GM19238 (cell line): Measurements from ENCODE around the gene ZNF683.
"Not testable (repeated sequence)": the region's sequence is repeated elsewhere in the genome, so short reads cannot be mapped to it uniquely, and the experiment has no call there.

Source experiments
- DNase-seq: peaks from one replicate; pipeline ENCODE4 v3.0.0; 2011; ENCODE audit warnings: low spot score; ENCODE audit not compliant: insufficient read length

The ZNF683 gene

DNA sequence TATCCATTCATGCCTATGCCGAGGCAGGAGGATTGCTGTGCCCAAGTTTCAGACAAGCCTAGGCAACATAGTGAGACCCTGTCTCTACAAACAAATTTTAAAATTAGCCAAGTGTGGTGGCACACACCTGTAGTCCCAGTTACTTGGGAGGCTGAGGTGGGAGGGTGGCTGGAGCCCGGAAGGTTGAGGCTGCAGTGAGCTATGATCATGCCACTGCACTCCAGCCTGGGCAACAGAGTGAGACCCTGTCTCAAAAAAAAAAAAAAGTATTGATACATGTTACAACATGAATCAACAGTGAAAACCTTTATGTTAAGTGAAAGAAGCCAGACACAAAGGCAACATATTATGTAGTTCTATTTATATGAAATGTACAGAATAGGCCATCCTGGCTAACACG, 12.5 kb upstream of the ZNF683 start:
- not testable (repeated sequence) for DNase-seq

DNA sequence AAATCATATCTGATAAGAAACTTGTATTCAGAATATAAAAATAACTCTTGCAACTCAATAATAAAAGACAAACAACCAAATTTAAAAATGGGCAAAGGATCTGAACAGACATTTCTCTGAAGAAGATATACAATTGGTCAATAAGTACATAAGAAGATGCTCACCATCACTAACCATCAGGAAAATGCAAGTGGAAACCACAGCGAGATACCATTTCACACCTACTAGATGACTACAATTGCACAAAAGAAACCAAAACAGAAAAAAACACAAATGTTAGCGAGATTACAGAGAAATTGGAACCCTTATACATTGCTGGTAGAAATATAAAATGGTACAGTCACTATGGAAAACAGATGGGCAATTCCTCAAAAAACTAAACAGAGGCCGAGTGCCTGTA, 11.5 kb upstream of the ZNF683 start:
- no peak for DNase-seq

DNA sequence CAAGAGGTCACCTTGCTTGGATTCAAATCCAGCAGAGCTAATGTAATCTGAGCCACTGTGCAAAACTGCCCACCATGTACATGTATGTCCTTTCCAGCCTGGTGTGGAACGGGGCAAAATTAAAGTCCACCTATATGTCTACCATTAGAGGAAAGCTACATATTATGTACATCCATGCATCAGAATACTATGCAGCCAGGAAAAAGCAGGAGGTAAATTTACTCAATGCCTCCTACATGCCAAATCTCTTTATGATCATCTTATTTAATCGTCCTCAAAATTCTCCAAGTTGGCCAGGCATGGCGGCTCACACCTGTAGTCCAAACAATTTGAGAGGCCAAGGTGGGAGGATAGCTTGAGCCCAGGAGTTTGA, 6.3 kb upstream of the ZNF683 start:
- DNase-seq, result no peak

DNA sequence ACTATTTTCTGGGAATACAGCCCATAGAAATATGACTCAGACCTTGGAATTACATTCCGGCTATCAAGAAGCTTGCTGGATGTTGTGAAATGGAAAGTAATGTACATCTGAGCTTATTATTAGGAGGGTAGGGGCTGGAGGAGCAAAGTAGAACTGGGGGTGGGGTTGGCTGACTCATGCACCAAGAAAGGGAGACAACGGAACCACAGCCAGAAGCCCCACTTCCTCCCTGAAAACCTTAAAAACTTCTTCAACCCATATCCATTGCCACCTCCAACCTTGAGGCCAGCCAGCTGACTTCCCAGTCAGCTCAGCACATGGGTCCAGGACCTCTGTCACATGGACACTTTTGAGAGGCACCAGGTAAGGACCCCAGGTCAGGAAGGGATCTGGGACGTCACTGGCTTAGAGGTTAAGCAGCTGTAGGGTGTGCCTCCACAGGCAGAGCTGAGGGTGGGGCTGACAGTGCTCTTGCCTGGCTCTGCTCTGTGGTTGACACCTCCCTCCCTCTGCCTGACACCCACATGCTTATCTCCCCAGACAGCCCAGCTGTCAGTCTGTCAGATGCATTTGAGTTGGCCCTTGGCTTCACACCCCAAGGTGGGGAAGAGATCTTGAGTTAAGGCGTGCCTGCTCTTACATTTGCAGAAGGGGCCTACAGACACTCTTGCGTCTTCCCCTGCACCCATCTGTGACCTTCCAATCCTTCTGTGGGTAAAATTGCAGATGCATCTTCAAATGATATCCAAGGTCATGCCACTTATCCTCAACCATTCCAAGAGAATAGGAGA, 5.7 kb upstream of the ZNF683 start:
- DNase-seq, result peak; percentile 46

DNA sequence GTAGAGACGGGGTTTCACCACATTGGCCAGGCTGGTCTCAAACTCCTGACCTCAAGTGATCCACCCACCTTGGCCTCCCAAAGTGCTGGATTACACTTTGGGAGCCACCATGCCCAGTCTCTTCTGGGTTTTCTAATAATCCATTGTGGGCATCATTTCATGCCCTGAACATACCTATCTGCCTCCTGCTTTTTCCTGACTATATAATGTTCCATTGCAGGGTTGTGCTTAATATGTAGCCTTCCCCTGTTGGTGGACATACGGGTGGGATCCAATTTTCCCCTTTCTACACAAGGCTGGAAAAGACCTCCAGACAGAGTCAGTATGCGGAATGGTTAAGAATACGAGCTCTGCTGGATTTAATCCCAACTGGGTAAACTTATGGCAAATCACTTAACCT, 3.5 kb upstream of the ZNF683 start:
- DNase-seq, result no peak

DNA sequence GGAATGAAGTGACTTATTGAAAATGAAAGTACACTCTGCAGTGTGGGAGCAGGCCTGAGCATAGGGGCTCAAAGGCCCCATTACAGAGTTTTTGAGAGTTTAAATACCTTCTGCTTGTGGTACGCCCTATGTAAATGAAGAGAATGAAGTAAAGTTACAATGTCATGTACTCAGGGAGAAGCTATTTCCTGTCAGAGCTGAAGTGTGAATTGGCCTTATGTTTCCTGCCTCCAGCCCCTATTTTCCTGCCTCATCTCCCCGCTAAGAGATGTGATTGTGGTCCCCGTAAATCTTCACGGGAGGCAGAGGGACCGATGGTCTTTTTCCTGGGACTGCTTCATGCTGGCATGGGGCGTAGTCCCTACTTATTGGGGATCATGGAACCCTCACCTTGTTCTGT, 2.5 kb upstream of the ZNF683 start:
- no peak for DNase-seq

DNA sequence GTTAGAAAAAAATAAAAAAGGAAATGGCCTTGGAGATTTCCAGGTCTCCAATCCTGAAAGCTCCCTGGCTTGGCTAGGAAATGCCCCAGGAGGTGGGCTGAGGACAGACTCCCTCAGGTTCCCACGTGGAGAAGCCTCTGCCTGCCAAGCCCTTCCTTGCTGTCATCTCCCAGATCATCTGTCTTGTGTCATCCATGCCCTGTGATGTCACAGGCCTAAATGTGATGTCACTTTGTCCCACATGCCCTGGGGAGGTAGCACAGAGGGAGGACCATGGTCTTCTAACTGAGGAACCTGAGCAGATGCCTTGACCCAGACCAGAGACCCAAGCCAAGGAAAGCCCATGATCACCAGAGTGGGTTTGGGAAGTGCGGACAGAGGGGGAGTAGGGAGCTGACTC, 1.8 kb upstream of the ZNF683 start:
- not testable (repeated sequence) for DNase-seq

DNA sequence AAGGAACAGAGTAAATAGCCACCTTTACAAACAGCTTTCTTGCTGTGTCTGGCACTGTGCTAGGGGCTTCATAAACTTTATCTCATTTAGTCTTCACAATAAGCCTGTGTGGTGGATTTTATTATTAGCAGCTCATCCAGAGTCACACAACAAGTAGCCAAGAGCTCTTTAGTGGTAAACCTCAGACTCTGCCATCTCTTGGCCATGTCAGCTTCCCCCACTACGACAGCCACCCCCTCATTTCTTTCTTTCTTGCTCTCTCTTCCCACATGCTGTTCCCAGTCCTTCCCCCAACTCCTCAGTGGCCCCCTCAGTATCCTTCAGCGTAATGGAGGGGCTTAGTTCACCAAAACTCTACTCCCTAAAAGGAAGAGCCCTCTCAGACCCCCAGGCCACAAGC, 1.2 kb upstream of the ZNF683 start:
- no peak for DNase-seq

DNA sequence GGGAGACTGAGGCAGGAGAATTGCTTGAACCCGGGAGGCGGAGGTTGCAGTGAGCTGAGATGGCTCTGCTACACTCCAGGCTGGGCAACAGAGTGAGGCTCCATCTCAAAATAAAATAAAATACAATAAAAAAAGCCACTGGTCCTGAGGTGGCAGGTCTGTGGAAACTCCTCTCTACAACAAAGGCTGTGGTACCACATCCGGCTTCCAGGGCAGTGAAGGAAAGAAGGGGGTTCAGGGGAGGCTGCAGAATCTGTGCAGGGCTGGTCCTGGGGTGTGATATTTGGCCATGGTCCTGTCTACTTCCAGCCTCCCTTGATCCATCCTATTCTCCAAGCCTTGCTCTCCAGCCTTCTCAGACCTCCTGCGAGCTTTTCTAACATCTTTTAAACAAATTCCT, 731 bp upstream of the ZNF683 start:
- DNase-seq, result no peak

DNA sequence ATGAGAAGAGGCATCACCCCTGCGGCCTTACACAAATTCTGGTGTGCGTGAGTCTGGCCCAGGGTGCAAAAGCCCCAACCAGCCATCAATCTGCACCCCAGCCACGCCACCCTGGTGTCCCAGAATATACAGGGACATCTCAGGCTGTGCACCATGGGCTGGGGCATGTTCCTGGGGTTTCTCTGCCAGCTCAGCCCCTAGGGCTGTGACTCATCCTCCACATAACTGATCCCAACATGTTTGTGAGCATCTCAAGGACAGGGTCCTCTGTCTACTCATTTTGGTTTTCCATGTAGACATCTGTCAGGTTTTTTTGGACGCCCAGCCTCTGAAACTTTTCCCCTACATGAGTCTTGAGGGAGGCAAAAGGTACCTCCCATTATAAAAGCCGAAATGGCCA, 511 bp downstream of the ZNF683 start:
- DNase-seq, result no peak

DNA sequence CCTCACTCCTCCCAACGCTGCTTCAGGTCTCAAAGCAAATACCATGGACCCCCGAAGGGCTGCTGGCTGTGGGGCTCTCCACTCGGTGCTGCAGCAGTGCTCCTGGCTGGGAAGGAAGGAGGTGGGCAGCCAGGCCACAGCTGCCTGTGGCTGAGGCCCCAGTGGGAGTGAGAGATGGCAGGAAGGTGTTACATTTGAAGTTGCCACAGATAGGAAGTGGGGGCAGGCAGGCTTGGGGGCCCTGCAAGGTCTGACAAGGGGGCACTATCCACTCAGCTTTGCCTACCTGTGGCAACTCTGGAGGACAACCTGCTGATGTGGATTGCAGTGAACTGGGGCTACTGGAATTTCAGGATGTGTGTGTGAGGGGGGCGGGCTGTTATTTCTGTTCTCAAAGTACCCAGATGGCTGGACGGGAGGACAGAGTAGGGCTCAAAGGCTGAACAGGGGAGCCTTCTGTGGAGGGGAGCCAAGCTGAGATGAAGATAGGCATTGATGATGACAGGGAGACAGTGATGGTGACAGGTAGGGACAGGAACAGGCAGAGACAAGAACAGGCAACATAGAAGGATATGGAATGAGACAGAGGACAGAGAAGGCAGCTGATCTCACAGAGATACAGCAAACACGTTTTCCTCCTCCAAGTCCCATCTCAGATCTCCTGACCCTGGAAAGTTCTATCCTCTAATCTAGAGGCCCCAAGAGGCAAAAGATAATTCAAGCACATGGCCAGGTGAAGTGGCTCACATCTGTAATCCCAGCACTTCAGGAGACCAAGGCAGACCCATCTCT, 1.8 kb downstream of the ZNF683 start:
- no peak for DNase-seq

DNA sequence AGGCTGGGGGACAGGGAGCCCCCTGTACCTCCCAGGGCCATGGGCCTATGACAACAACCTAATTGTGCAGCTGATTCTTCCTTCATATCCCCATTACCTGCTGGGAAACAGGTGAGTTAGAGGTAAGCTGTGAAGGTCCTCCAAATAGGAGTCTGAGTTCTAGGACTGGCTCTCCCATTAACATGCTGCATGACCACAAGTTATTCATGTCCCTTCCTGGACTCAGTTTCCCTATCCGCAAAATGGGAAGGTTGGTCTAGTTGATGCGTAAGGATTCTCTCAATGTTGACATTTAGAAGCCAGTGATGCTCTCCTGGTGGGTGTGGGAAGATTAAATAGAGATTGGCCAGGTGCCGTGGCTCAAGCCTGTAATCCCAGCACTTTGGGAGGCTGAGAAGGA, 4.1 kb downstream of the ZNF683 start:
- DNase-seq, result no peak

DNA sequence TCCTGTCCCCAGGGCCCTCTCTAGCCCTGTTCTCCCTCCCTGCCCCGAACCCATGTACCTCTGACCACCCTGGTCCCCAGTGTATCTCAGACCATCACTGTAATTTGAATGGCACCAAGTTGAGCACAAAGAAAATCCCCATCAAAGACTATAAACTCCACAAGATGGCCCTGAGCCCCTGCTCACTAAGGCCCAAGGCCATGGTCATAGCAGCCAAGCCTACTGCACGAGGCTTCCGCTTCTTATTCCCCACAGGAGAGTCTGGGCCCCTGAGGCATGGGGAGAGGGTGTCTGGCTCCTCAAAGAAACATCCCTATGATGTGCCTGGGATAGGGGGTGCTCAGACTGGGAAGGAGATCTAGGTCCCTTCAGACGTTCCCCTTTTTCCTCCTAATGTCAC, 4.5 kb downstream of the ZNF683 start:
- no peak for DNase-seq

DNA sequence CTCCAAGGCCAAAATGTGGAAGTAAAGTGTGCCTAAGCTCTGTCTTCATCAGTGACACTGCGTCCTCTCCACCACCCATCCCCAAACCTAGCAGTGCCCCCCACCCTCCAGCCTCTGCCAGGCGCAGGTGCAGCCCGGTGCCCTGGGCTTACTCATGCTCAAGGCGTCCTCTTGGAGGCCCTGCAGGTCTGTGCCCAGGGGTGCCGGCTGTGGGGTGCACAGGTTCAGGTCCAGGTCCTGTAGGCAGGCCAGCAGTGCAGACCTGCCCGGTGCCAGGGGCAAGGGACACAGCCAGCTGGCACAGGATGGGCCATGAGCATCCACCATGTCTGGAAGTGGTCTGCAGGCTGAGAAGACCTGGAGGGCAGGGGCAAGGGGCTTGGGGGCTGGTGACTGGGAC, 5.1 kb downstream of the ZNF683 start:
- DNase-seq, result no peak

DNA sequence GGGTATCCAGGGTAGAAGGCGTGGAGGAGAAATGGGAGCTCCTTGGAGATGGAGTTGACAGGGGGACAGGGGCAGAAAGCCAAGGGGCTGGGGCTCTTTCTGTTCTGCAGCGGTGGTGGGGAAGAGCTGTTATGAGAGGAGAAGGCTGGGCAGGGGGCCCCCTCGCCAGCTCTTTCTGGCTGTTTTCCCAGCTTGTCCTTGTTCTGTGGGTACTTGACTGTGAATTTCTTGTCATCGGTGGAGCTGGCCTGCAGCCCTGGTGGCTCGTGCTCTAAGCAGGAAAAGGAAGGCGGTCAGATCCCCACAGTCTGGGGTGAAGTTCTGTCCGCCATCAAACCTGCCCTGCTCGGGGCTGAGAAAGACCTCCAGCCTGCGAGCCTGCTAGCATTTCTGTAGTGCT, 7.6 kb downstream of the ZNF683 start:
- DNase-seq, result no peak

DNA sequence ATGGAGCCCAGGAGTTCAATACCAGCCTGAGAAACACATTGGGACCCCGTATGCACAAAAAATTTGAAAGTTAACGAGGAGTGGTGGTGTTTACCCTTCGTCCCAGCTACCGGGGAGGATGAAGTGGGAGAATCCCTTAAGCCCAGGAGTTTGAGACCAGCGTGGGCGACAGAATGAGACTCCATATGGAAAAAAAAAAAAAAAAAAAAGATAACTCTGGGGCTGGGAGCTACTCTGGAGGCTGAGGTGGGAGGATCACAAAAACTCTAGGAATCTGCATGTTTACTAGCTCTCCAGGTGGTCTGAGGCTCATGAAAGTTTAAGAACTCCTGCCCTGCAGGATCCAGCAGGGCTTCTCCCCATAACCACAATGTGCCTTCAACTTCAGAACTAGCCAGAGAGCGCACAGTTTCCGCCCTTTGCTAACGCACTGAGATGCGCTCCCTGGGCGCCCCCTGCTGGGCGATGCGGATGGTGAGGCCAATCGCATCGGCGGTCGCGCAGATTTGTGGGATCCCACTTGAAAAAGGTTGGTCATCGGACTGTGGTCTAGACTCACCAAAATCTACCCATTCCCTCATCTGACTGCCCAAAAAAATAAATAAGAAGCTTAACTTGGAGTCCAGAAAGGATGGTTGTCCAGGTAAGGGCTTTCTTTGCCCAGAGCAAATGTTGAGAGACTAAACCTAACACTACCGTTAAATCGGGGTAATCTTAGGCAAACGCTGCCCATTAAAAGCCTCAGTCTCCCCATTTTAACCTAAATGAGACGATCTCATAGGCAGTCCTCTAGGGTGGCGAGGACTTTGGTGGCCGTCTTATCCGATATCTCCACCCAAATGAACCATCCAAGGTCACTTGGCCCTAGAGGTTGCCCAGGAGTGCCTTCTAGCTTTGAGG, 8.8 kb downstream of the ZNF683 start:
- DNase-seq, result peak; percentile 77

DNA sequence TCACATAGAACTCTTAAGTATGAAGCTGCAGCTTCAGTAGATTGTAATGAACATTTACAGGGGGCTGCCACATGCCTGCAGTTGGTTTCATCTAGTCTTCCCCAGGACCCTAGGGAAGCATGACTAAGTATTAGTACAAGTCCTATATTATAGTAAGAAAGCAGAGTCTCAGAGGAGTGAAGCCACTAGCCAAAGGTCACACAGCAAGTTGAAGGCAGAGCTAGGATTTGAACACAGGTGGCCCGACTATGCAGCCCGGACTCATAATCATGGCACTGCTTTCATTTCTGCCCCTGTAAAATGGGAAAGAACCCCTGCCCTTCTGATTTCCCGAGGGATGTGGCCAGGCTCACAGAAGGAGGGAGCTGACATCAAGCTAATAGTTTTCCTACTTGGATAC, 10.2 kb downstream of the ZNF683 start:
- no peak for DNase-seq

DNA sequence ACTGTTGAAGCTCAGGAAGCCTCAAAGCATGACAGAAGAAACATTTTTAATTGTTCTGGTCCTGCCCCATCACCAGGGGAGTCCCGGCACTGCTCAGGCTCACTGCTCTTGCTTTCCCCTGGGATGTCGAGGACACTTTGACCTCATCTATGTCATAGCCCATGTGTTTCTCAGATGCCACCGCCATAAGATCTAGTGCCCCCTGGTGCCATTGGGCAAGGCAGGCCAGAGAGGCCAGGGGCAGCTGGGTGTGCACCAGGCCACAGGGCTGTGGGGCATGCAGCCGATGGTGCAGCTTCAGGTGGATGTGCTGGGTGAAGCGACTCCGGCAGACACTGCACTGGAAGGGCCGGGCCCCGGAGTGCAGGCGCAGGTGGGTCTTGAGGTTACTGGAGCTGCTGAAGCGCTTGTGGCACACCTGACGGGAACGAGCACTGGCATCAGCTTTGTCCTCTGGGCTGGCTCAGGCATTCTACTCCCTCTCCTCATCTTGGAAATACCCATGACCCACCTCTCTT, 10.9 kb downstream of the ZNF683 start:
- no peak for DNase-seq

DNA sequence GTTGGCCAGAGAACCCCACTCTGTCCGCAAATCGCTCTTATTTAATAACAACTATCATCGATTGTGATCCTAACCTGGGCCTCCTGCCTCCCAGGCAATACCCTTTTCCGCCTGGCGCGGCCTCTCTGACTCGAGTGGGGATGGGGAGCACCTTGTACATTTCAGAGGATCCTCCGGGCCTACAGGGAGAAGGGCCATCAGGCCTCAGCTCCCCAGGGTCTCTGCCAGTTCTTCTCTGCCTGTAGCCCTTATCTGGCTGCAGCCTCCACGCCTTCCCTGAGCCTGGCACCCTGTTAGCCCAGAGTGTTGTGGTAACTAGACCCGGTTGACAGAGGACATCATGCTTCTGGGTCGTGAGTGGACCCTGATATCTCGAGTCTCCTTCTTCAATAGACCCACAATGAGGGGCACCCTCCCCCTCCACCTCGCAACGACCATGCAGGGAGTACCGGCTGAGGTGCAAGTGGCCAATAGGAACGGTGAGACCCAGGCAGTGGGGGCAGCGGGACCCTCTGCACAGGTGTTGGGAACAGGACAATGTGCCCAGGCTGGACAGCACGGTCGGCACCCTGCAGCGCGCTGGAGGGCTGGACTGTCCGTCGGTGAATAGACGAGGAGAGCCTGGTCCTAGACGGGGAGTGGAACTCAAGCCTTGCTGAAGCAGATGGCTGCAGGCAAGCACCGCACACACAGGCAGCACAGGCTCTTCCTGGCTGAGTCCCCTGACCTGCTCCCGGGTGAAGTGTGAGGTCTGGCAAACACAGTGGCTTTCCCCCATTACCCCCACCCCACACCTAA, 11.5 kb downstream of the ZNF683 start:
- DNase-seq, result no peak

DNA sequence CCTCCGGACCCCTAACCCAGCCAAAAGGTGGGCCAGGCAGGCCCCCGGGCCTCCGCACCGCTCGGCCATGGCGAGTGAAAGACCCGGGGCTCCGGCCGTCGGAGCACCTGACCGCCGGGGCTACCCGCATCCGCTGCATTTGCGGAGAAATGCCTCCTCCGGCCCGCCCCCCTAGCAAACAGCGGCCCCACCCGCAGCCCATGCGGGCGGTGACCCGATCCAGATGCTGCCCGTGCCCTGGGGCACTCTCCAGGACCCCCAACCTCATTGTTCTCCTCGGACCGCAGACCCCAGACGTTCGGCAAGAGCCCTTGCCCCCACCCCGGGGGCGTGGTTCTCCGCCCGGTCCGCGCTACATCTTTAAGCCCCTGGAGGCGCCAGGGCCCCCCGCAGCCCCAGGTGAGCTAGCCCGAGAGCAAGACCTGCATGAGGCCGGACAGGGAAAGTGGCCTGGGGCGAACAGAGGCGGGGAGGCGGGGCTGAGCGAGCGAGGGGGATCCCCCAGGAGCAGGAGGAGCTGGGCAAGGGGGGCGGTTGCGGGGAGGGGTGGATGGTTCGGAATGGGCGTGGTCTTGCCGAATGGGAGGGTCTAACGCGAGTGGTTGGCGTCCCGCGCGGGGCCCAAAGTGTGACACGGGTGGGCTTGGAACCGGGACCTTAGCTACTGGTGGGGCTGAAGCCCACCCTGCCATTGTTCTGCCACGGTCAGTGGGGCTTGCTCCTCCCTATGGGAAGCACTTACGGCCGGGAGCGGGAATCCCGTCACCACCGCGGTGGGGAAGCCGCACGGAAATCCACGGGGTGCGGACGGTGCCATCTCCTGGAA, 12.4 kb downstream of the ZNF683 start:
- no peak for DNase-seq
